Ovary (tissue), 3 donors: ENCODE measurements around the gene SEMA6B.

Source experiments
- EP300 ChIP-seq: sonication (generic); formaldehyde crosslinking; IDR thresholded peaks from one replicate; pipeline ENCODE4 v1.6.1; 2017; ENCODE audit warnings: antibody characterized with exemption
- POLR2A ChIP-seq: fragments of 450-650 bp; IDR thresholded peaks from one replicate; pipeline ENCODE4 v1.6.1; 2017; ENCODE audit warnings: antibody characterized with exemption, mild to moderate bottlenecking, moderate library complexity
- TF ChIP-seq, protein P1 (sequence below), 3 donors: fragments of 450-650 bp in 2 of 3; fragments of 200-600 bp in 1 of 3; IDR thresholded peaks; one replicate each; pipeline versions ENCODE4 v1.5.1 to v1.8.0; 2016 to 2022; ENCODE audit warnings: antibody characterized with exemption in 3 of 3, mild to moderate bottlenecking in 1 of 3
- donor health status: DM: no; HTN: no; CAD: no.

GRCh38 chr19:4511300-4512054 lies 48.0 kb downstream of the SEMA6B start:
- TF ChIP-seq, protein P1, sequence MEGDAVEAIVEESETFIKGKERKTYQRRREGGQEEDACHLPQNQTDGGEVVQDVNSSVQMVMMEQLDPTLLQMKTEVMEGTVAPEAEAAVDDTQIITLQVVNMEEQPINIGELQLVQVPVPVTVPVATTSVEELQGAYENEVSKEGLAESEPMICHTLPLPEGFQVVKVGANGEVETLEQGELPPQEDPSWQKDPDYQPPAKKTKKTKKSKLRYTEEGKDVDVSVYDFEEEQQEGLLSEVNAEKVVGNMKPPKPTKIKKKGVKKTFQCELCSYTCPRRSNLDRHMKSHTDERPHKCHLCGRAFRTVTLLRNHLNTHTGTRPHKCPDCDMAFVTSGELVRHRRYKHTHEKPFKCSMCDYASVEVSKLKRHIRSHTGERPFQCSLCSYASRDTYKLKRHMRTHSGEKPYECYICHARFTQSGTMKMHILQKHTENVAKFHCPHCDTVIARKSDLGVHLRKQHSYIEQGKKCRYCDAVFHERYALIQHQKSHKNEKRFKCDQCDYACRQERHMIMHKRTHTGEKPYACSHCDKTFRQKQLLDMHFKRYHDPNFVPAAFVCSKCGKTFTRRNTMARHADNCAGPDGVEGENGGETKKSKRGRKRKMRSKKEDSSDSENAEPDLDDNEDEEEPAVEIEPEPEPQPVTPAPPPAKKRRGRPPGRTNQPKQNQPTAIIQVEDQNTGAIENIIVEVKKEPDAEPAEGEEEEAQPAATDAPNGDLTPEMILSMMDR (IDR thresholded peaks at IDR 0.05): no peak
- TF ChIP-seq POLR2A (no peak), EP300 (no peak)
